Measurements from ENCODE around the gene ZNF335. TPM values are rescaled to one million over a fixed set of nuclear protein-coding genes. Genes with fewer than 3 reads are reported as not detected.

The ZNF335 gene
- total and polyA plus RNA-seq, 2 of the 13 experiments (the other 11 are each of a cell fraction or from before 2014, with no cell fraction given): 9.7 to 13.7 TPM

DNA sequence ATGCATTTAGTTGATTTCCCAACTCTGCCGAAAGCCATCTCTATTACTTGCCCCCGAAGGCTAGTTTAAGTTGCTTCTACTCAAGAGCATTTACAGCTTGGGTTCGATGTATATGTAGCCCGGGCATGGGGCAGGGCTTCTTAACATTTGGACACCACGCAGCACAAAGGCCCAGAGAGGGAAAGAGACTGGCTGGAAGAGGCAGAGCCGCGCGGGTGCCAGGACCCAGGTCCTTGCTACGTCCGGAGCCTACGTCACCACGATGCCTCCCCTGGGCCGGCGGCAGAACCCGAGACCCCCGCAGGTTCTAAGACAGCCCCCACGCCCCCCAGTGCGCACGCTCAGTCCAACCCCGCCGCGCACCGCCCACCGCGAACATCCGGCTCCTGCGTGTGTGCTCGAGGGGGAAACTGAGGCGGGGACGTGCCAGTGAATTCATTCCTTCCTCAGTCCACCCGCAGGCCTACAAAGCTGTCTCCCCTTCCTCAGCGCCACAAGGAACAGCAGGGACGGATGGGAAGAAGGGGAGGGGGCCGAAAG, 37.9 kb downstream of the ZNF335 start (continued):
- TF ChIP-seq CHCHD3 (CRISPR knock-in tag; IDR thresholded peaks at IDR 0.05): no peak
- TF ChIP-seq, protein P1, sequence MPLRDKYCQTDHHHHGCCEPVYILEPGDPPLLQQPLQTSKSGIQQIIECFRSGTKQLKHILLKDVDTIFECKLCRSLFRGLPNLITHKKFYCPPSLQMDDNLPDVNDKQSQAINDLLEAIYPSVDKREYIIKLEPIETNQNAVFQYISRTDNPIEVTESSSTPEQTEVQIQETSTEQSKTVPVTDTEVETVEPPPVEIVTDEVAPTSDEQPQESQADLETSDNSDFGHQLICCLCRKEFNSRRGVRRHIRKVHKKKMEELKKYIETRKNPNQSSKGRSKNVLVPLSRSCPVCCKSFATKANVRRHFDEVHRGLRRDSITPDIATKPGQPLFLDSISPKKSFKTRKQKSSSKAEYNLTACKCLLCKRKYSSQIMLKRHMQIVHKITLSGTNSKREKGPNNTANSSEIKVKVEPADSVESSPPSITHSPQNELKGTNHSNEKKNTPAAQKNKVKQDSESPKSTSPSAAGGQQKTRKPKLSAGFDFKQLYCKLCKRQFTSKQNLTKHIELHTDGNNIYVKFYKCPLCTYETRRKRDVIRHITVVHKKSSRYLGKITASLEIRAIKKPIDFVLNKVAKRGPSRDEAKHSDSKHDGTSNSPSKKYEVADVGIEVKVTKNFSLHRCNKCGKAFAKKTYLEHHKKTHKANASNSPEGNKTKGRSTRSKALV (CRISPR knock-in tag; IDR thresholded peaks at IDR 0.05): no peak; the same call in 1 of the 2 replicates
- TF ChIP-seq SYNCRIP (IDR thresholded peaks at IDR 0.05; ENCODE audit: insufficient read depth, low read depth, low read length): no peak
- TF ChIP-seq KDM5B (CRISPR knock-in tag; IDR thresholded peaks at IDR 0.05; ENCODE audit: borderline replicate concordance): no peak
- TF ChIP-seq, protein P2, sequence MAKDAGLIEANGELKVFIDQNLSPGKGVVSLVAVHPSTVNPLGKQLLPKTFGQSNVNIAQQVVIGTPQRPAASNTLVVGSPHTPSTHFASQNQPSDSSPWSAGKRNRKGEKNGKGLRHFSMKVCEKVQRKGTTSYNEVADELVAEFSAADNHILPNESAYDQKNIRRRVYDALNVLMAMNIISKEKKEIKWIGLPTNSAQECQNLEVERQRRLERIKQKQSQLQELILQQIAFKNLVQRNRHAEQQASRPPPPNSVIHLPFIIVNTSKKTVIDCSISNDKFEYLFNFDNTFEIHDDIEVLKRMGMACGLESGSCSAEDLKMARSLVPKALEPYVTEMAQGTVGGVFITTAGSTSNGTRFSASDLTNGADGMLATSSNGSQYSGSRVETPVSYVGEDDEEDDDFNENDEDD (CRISPR knock-in tag; IDR thresholded peaks at IDR 0.05; ENCODE audit: borderline replicate concordance): peak; percentile 17; the same call in 1 of the 2 replicates
- TF ChIP-seq NFRKB (IDR thresholded peaks at IDR 0.05): no peak
- no peak for TF ChIP-seq KDM3A (CRISPR knock-in tag; IDR thresholded peaks at IDR 0.05; ENCODE audit: low read depth)
- peak; percentile 84; the same call in 1 of the 2 replicates for TF ChIP-seq ZNF33B (CRISPR knock-in tag; IDR thresholded peaks at IDR 0.05)
- no peak for TF ChIP-seq EP300 (IDR thresholded peaks at IDR 0.05; ENCODE audit: low read depth in 2 of 2, low read length in 2 of 2)
- TF ChIP-seq EP300 (CRISPR knock-in tag; IDR thresholded peaks at IDR 0.05; ENCODE audit: borderline replicate concordance): no peak
- TF ChIP-seq ZMYM3 (CRISPR knock-in tag; IDR thresholded peaks at IDR 0.05): peak; percentile 91
- peak; percentile 86; the same call in 1 of the 2 replicates for TF ChIP-seq PAX8 (CRISPR knock-in tag; IDR thresholded peaks at IDR 0.05; ENCODE audit: borderline replicate concordance)
- TF ChIP-seq ZNF367 (CRISPR knock-in tag; IDR thresholded peaks at IDR 0.05; ENCODE audit: borderline replicate concordance): 0 out of 2 replicates have a peak, but pooled peaks have one; percentile 27
- TF ChIP-seq TBX2 (CRISPR knock-in tag; IDR thresholded peaks at IDR 0.05; ENCODE audit: borderline replicate concordance): peak; percentile 4; the same call in 1 of the 2 replicates
- TF ChIP-seq HNRNPL (IDR thresholded peaks at IDR 0.05; ENCODE audit: low read depth, low read length): no peak
- no peak; the same call in 1 of the 2 replicates for TF ChIP-seq MEIS2 (CRISPR knock-in tag; IDR thresholded peaks at IDR 0.05)
- TF ChIP-seq, protein P3, sequence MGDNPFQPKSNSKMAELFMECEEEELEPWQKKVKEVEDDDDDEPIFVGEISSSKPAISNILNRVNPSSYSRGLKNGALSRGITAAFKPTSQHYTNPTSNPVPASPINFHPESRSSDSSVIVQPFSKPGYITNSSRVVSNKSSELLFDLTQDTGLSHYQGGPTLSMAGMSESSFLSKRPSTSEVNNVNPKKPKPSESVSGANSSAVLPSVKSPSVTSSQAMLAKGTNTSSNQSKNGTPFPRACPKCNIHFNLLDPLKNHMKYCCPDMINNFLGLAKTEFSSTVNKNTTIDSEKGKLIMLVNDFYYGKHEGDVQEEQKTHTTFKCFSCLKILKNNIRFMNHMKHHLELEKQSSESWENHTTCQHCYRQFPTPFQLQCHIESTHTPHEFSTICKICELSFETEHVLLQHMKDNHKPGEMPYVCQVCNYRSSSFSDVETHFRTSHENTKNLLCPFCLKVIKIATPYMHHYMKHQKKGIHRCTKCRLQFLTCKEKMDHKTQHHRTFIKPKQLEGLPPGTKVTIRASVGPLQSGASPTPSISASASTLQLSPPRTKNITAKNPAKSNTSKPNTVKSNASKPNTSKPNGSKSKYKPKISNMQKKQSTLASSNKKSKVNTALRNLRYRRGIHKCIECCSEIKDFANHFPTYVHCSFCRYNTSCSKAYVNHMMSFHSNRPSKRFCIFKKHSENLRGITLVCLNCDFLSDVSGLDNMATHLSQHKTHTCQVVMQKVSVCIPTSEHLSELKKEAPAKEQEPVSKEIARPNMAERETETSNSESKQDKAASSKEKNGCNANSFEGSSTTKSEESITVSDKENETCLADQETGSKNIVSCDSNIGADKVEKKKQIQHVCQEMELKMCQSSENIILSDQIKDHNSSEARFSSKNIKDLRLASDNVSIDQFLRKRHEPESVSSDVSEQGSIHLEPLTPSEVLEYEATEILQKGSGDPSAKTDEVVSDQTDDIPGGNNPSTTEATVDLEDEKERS (CRISPR knock-in tag; IDR thresholded peaks at IDR 0.05): no peak
- TF ChIP-seq, protein P4, sequence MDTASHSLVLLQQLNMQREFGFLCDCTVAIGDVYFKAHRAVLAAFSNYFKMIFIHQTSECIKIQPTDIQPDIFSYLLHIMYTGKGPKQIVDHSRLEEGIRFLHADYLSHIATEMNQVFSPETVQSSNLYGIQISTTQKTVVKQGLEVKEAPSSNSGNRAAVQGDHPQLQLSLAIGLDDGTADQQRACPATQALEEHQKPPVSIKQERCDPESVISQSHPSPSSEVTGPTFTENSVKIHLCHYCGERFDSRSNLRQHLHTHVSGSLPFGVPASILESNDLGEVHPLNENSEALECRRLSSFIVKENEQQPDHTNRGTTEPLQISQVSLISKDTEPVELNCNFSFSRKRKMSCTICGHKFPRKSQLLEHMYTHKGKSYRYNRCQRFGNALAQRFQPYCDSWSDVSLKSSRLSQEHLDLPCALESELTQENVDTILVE (CRISPR knock-in tag; IDR thresholded peaks at IDR 0.05): no peak; the same call in 1 of the 2 replicates
- TF ChIP-seq, protein P5, sequence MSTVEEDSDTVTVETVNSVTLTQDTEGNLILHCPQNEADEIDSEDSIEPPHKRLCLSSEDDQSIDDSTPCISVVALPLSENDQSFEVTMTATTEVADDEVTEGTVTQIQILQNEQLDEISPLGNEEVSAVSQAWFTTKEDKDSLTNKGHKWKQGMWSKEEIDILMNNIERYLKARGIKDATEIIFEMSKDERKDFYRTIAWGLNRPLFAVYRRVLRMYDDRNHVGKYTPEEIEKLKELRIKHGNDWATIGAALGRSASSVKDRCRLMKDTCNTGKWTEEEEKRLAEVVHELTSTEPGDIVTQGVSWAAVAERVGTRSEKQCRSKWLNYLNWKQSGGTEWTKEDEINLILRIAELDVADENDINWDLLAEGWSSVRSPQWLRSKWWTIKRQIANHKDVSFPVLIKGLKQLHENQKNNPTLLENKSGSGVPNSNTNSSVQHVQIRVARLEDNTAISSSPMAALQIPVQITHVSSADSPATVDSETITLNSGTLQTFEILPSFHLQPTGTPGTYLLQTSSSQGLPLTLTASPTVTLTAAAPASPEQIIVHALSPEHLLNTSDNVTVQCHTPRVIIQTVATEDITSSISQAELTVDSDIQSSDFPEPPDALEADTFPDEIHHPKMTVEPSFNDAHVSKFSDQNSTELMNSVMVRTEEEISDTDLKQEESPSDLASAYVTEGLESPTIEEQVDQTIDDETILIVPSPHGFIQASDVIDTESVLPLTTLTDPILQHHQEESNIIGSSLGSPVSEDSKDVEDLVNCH (CRISPR knock-in tag; IDR thresholded peaks at IDR 0.05): peak; percentile 93; the same call in 1 of the 2 replicates
- no peak for TF ChIP-seq ZSCAN22 (CRISPR knock-in tag; IDR thresholded peaks at IDR 0.05)
- TF ChIP-seq ZNF256 (CRISPR knock-in tag; conservative IDR thresholded peaks at IDR 0.05): no peak

All from HepG2 (cell line).